GM23248 (cell line): Measurements from ENCODE around the gene PTPRS. TPM values are rescaled to one million over a fixed set of nuclear protein-coding genes. Genes with fewer than 3 reads are reported as not detected.

Experiments
- DNase-seq: peaks from one replicate; pipeline ENCODE4 v3.0.0-alpha.2; 2015
- H2AFZ ChIP-seq: fragments of 200-600 bp; sonication (generic); 2 replicates; pipeline ENCODE4 v1.6.1; 2016; ENCODE audit warnings: antibody characterized with exemption
- H3F3A ChIP-seq: fragments of 200-600 bp; sonication (generic); 2 replicates; pipeline ENCODE4 v1.6.1; 2016; ENCODE audit warnings: mild to moderate bottlenecking, antibody characterized with exemption, mixed run types; ENCODE audit not compliant: insufficient read depth
- H3K27ac ChIP-seq: fragments of 200-600 bp; sonication (generic); 2 replicates; pipeline ENCODE4 v1.5.1; 2016; ENCODE audit warnings: mild to moderate bottlenecking
- H3K27me3 ChIP-seq: fragments of 200-600 bp; sonication (generic); replicated peaks from 2 replicates; pipeline ENCODE4 v1.6.1; 2016; ENCODE audit warnings: mild to moderate bottlenecking; ENCODE audit not compliant: insufficient read depth
- H3K36me3 ChIP-seq: fragments of 200-600 bp; sonication (generic); 2 replicates; pipeline ENCODE4 v1.6.1; 2016; ENCODE audit warnings: low read depth, mild to moderate bottlenecking
- H3K4me1 ChIP-seq: fragments of 200-600 bp; sonication (generic); 2 replicates; pipeline ENCODE4 v1.6.1; 2016; ENCODE audit warnings: mild to moderate bottlenecking; ENCODE audit not compliant: insufficient read depth
- H3K4me2 ChIP-seq: fragments of 200-600 bp; sonication (generic); one replicate; pipeline ENCODE4 v1.6.1; 2016; ENCODE audit warnings: mild to moderate bottlenecking; ENCODE audit not compliant: unreplicated experiment
- H3K4me3 ChIP-seq: fragments of 200-600 bp; sonication (generic); 2 replicates; pipeline ENCODE4 v1.5.1; 2016; ENCODE audit warnings: mild to moderate bottlenecking
- H3K79me2 ChIP-seq: fragments of 200-600 bp; sonication (generic); 2 replicates; pipeline ENCODE4 v1.6.1; 2016; ENCODE audit warnings: mild to moderate bottlenecking; ENCODE audit not compliant: insufficient read depth
- H3K9ac ChIP-seq: fragments of 200-600 bp; sonication (generic); 2 replicates; pipeline ENCODE4 v1.6.1; 2016; ENCODE audit warnings: mild to moderate bottlenecking
- H3K9me2 ChIP-seq: fragments of 200-600 bp; sonication (generic); 2 replicates; pipeline ENCODE4 v1.6.1; 2016; ENCODE audit warnings: mixed run types, mild to moderate bottlenecking, moderate library complexity; ENCODE audit not compliant: insufficient read depth
- H3K9me3 ChIP-seq: fragments of 200-600 bp; sonication (generic); one replicate; pipeline ENCODE4 v1.6.1; 2017; ENCODE audit warnings: low read depth
- H4K20me1 ChIP-seq: fragments of 200-600 bp; sonication (generic); 2 replicates; pipeline ENCODE4 v1.6.0; 2016; ENCODE audit not compliant: insufficient read depth
- EZH2 ChIP-seq: fragments of 200-600 bp; sonication (generic); IDR thresholded peaks from 2 replicates; pipeline ENCODE4 v1.6.1; 2018; ENCODE audit warnings: antibody characterized with exemption, mild to moderate bottlenecking; ENCODE audit not compliant: insufficient read depth, poor library complexity, severe bottlenecking
- EZH2phosphoT487 ChIP-seq: fragments of 200-600 bp; sonication (generic); IDR thresholded peaks from 2 replicates; pipeline ENCODE4 v1.6.1; 2018; ENCODE audit warnings: antibody characterized with exemption, moderate library complexity, mild to moderate bottlenecking, low read depth; ENCODE audit not compliant: insufficient read depth
- WGBS, 2 experiments: methylation state at CpG; one replicate each; pipeline ENCODE4 v1.1.6; 2015 to 2017; ENCODE audit warnings: low lambda C conversion rate in 2 of 2, low coverage in 1 of 2; ENCODE audit errors: missing lambda C conversion rate in 2 of 2; 5-methylcytosine and 5-hydroxymethylcytosine counted together
- in situ Hi-C: fragments of 300-500 bp; cut with MboI; formaldehyde crosslinking; loops from 2 replicates; pipeline ENCODE4 v1.15.0; 2020
- polyA plus RNA-seq: library from polyadenylated mRNA; unstranded; fragments of >200 nt; fragmentation: Nextera tagmentation; extraction: Ambion mirVana; gene quantifications from 2 replicates; pipeline ENCODE4 v1.2.1, GENCODE V29; 2016
- total RNA-seq: library from RNA; depleted of rRNA; stranded (reverse); fragments of >200 nt; shearing (Covaris generic); gene quantifications from 2 replicates; pipeline ENCODE4 v1.2.3, GENCODE V29; 2014

Gene PTPRS
- total and polyA plus RNA-seq, 2 experiments from 2014 or later: 20.2 to 196 TPM

GRCh38 chr19:5316138-5316537, 24.5 kb downstream of the PTPRS start:
- no peak for DNase-seq

GRCh38 chr19:5314907-5315298, 25.7 kb downstream of the PTPRS start:
- no peaks in the 10 kb centered on the region; the same call in 1 of the 2 replicates for H3K4me1 ChIP-seq
- no peak for TF ChIP-seq EZH2
- no peak for TF ChIP-seq EZH2phosphoT487
- DNase-seq: no peak
- H3F3A ChIP-seq: no peaks in the 10 kb centered on the region
- H3K9ac ChIP-seq: no peak overlapping the region
- 71 to 74% methylated on average over 4 of the region's 4 CpGs for WGBS, 2 experiments
- in situ Hi-C loops: no loop called here
- no peak overlapping the region for H3K4me2 ChIP-seq
- no peaks in the 10 kb centered on the region for H3K9me2 ChIP-seq
- no peaks in the 10 kb centered on the region for H3K36me3 ChIP-seq
- H3K9me3 ChIP-seq: no peaks in the 10 kb centered on the region
- H3K4me3 ChIP-seq: no peak overlapping the region
- H3K27me3 ChIP-seq: no peaks in the 10 kb centered on the region
- H4K20me1 ChIP-seq: no peaks in the 10 kb centered on the region
- no peak overlapping the region for H2AFZ ChIP-seq
- no peak overlapping the region for H3K27ac ChIP-seq
- H3K79me2 ChIP-seq: no peaks in the 10 kb centered on the region

More at GRCh38 chr19:5316138-5316537, 24.5 kb downstream of the PTPRS start:
- Histone ChIP-seq H3K79me2 (no peaks in the 10 kb centered on the region), H4K20me1 (no peaks in the 10 kb centered on the region), H3K4me2 (no peak overlapping the region), H3K27ac (no peak overlapping the region), H3K36me3 (no peaks in the 10 kb centered on the region), H3K9me3 (no peaks in the 10 kb centered on the region), H3F3A (no peaks in the 10 kb centered on the region), H3K4me3 (no peak overlapping the region), H3K4me1 (no peaks in the 10 kb centered on the region; the same call in 1 of the 2 replicates), H3K9me2 (no peaks in the 10 kb centered on the region), H2AFZ (no peak overlapping the region), H3K27me3 (no peaks in the 10 kb centered on the region), H3K9ac (no peak overlapping the region)
- in situ Hi-C loops: no loop called here
- WGBS, 2 experiments: 97% methylated on average over 9 of the region's 9 CpGs
- TF ChIP-seq EZH2phosphoT487: no peak
- TF ChIP-seq EZH2: no peak

GRCh38 chr19:5314012-5314906, 26.4 kb downstream of the PTPRS start:
- Histone ChIP-seq H3K27me3 (no peaks in the 10 kb centered on the region), H3K4me1 (no peaks in the 10 kb centered on the region; the same call in 1 of the 2 replicates)
- in situ Hi-C loops: no loop called here

GRCh38 chr19:5313307-5313706, 27.3 kb downstream of the PTPRS start:
- Histone ChIP-seq H3K9me3 (no peaks in the 10 kb centered on the region), H3K9ac (no peak overlapping the region), H3K27me3 (no peaks in the 10 kb centered on the region), H3K4me1 (no peaks in the 10 kb centered on the region; the same call in none of the 2 replicates), H2AFZ (no peak overlapping the region), H3K27ac (no peak overlapping the region), H3K9me2 (no peaks in the 10 kb centered on the region), H3K4me3 (no peak overlapping the region), H3F3A (no peaks in the 10 kb centered on the region), H3K79me2 (no peaks in the 10 kb centered on the region), H4K20me1 (no peaks in the 10 kb centered on the region), H3K36me3 (no peaks in the 10 kb centered on the region), H3K4me2 (no peak overlapping the region)
- WGBS, 2 experiments: 74 to 75% methylated on average over 17 of the region's 17 CpGs
- DNase-seq: no peak
- TF ChIP-seq EZH2phosphoT487: no peak
- no peak for TF ChIP-seq EZH2
- in situ Hi-C loops: no loop called here

More at GRCh38 chr19:5314012-5314906, 26.4 kb downstream of the PTPRS start:
- H2AFZ ChIP-seq: no peak overlapping the region
- TF ChIP-seq EZH2phosphoT487 (no peak), EZH2 (no peak)
- H3K9me3 ChIP-seq: no peaks in the 10 kb centered on the region
- no peaks in the 10 kb centered on the region for H3F3A ChIP-seq
- H3K4me2 ChIP-seq: no peak overlapping the region
- H3K4me3 ChIP-seq: no peak overlapping the region
- no peak overlapping the region for H3K9ac ChIP-seq
- 62 to 70% methylated on average over 7 of the region's 7 CpGs for WGBS, 2 experiments
- H4K20me1 ChIP-seq: no peaks in the 10 kb centered on the region
- DNase-seq: peak; percentile 42
- no peaks in the 10 kb centered on the region for H3K36me3 ChIP-seq
- no peak overlapping the region for H3K27ac ChIP-seq
- no peaks in the 10 kb centered on the region for H3K79me2 ChIP-seq
- no peaks in the 10 kb centered on the region for H3K9me2 ChIP-seq
